Measurements from ENCODE around the gene EEA1.
"Not testable (repeated sequence)": the region's sequence is repeated elsewhere in the genome, so short reads cannot be mapped to it uniquely, and the experiment has no call there.

Gene EEA1

GRCh38 chr12:92794356-92794755, 134.7 kb downstream of the EEA1 start:
- DNase-seq = not testable (repeated sequence)

GRCh38 chr12:92786045-92786444, 143.1 kb downstream of the EEA1 start:
- no peak for DNase-seq

GRCh38 chr12:92785563-92785950, 143.5 kb downstream of the EEA1 start:
- DNase-seq = no peak

GRCh38 chr12:92784797-92785562, 144.1 kb downstream of the EEA1 start:
- no peak for DNase-seq

- no peak for DNase-seq
Observed at GRCh38 chr12:92784356-92784755, 144.7 kb downstream of the EEA1 start.

GRCh38 chr12:92779902-92780301, 149.2 kb downstream of the EEA1 start:
- DNase-seq = no peak

- no peak for DNase-seq
Observed at GRCh38 chr12:92778525-92778924, 150.6 kb downstream of the EEA1 start.

- no peak for DNase-seq
Observed at GRCh38 chr12:92775416-92775815, 153.7 kb downstream of the EEA1 start.

GRCh38 chr12:92771001-92771400, 158.1 kb downstream of the EEA1 start:
- DNase-seq = no peak

- DNase-seq = no peak
Observed at GRCh38 chr12:92769124-92769901, 159.8 kb downstream of the EEA1 start.

- DNase-seq = no peak
Observed at GRCh38 chr12:92765871-92766270, 163.2 kb downstream of the EEA1 start.

GRCh38 chr12:92764831-92765230, 164.3 kb downstream of the EEA1 start:
- DNase-seq = no peak

- DNase-seq = no peak
Observed at GRCh38 chr12:92762773-92763172, 166.3 kb downstream of the EEA1 start.

GRCh38 chr12:92759634-92760268, 169.3 kb downstream of the EEA1 start:
- DNase-seq = no peak

GRCh38 chr12:92757597-92758121, 171.4 kb downstream of the EEA1 start:
- DNase-seq = no peak

GRCh38 chr12:92756898-92757596, 172.0 kb downstream of the EEA1 start:
- no peak for DNase-seq

GRCh38 chr12:92753976-92754885, 174.9 kb downstream of the EEA1 start:
- no peak for DNase-seq

GRCh38 chr12:92749691-92750090, 179.4 kb downstream of the EEA1 start:
- DNase-seq = not testable (repeated sequence)

- no peak for DNase-seq
Observed at GRCh38 chr12:92747151-92747550, 181.9 kb downstream of the EEA1 start.

GRCh38 chr12:92745856-92746550, 183.1 kb downstream of the EEA1 start:
- DNase-seq = no peak

- DNase-seq = no peak
Observed at GRCh38 chr12:92743026-92743425, 186.1 kb downstream of the EEA1 start.

Data from activated T-cell treated with anti-CD3 and anti-CD28 coated beads, Interleukin-2, amount 50 U/mL, for 1 hour (primary cell).